Measurements from ENCODE around the gene LSP1. TPM values are rescaled to one million over a fixed set of nuclear protein-coding genes. Genes with fewer than 3 reads are reported as not detected.

LSP1 gene
- total and polyA plus RNA-seq, 5 donors = 7.6 to 18.3 (median 13.8) TPM

- no peak overlapping the region for H3K4me3 ChIP-seq (ENCODE audit: low read length)
- intact Hi-C loops (cut with DNase I) = loop anchor here in 1 of 4 donors (10.0 kb wide), 1 partner anchor 62 kb away; the partner anchor contains the start of gene TNNT3
These were observed 510 bp upstream of the LSP1 start for GRCh38 chr11:1852271-1852876.

GRCh38 chr11:1853376-1854131, 670 bp downstream of the LSP1 start:
- Histone ChIP-seq H3K4me3 (ENCODE audit: low read length) (no peak overlapping the region), H3K27me3 (ENCODE audit: control insufficient read depth, insufficient read depth) (no peaks in the 10 kb centered on the region), H3K27ac (ENCODE audit: low read length) (no peak overlapping the region), H3K9me3 (ENCODE audit: control insufficient read depth, low read length) (no peaks in the 10 kb centered on the region), H3K4me1 (ENCODE audit: control insufficient read depth, insufficient read depth, low read length) (no peaks in the 10 kb centered on the region)
- WGBS = 90% methylated on average over 19 of the region's 19 CpGs
- DNase-seq (peak in 1 of 3 donors; percentile 27), ATAC-seq (no peak)
- intact Hi-C loops (cut with DNase I) = loop anchor here in 1 of 4 donors (10.0 kb wide), 1 partner anchor 61 kb away; the partner anchor contains the start of gene TNNT3

More at GRCh38 chr11:1852271-1852876, 510 bp upstream of the LSP1 start:
- ATAC-seq (no peak), DNase-seq (peak in 1 of 3 donors; percentile 49)
- Histone ChIP-seq H3K27me3 (ENCODE audit: control insufficient read depth, insufficient read depth) (no peaks in the 10 kb centered on the region), H3K4me1 (ENCODE audit: control insufficient read depth, insufficient read depth, low read length) (no peaks in the 10 kb centered on the region), H3K9me3 (ENCODE audit: control insufficient read depth, low read length) (no peaks in the 10 kb centered on the region), H3K27ac (ENCODE audit: low read length) (no peak overlapping the region)
- WGBS = 88% methylated on average over 25 of the region's 25 CpGs

DNA sequence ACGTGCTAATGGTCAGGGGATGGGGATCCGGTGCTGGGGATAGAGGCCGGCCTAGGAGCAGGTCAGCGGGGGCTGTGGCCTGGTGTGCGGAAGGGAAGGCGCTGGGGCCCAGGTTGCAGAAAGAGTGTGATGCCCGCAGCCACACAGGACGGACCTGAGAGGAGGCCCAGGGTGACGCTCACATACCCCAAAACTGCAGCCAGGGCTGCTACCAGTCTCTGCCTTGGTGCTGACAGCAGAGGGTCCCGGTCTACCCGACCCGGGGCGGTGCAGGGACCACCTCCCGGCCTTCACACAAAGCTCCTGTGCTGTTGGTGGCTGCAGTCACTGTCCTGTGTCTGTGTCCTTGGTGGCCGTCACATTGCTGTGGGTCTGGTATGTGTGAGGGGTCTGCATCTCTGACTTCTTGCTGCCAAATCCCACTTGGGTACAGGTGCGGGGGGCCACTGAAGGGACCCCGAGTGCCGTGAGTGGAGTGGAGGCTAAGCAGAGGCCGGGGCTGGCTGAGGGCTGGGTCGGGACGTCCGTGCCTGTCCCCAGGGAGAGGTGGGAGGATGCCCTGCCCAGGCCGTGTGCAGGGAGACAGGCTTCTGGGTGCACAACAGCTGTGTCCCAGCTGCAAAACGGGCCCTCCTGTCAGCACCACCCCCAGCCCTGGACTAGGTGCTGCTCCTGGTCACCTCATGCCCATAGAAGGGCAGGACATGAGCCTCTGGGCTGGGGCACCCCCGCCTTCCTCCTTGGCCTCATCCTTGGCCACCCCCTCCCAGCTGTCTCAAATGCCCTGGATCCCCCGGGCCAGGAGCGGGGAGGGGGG, 1.5 kb downstream of the LSP1 start:
- intact Hi-C loops (cut with DNase I) = loop anchor here in 1 of 4 donors (10.0 kb wide), 1 partner anchor 60 kb away; the partner anchor contains the start of gene TNNT3
- Histone ChIP-seq H3K4me3 (ENCODE audit: low read length) (no peak overlapping the region), H3K4me1 (ENCODE audit: control insufficient read depth, insufficient read depth, low read length) (no peaks in the 10 kb centered on the region), H3K27ac (ENCODE audit: low read length) (no peak overlapping the region), H3K27me3 (ENCODE audit: control insufficient read depth, insufficient read depth) (no peaks in the 10 kb centered on the region), H3K9me3 (ENCODE audit: control insufficient read depth, low read length) (no peaks in the 10 kb centered on the region)
- no peak for ATAC-seq
- DNase-seq = peak in 1 of 3 donors; percentile 26
- 75% methylated on average over 27 of the region's 27 CpGs for WGBS

DNA sequence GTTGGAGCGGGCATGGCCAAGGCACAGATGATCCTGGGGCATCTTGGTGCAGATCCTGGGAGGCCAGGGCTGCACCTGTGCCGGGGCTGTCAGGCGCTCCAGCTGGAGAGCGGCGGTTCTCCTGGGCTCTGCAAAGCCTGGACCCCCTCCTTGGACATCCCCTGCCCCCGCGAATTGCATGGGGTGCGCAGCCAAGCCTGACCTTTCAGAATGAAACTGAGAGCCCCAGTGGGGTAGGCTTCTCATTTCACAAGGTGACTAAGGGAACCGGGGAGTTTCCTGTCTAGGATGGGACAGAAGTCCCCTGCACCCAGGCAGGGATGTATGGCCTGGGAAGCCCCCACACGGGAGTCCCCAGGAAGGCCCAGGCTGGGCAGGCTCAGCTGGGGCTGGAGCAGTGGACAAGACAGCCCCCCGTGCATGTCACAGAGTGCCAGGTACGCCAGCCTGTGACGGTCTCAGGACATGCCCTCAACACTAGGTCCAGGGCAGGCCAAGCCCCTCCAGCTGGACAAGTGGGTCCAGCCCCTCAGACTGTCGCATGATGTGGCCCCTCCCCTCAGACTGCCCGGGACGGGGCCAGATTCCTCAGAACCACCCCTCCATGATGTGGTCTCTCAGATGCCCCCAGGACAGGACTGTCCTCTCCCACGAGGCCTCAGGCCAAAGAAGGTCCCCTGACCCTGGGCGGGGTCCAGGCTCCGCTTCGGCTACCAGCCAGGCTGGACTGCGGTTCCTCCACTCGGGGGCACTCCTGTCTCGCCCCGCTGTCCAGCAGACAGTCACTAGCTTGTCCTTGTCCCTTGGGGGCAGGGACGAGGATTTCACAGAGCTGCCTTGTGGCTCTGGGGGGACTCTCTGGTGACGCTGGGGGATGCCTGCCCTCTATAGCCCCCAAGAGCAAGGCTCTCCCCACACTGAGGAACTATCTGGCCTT, 2.3 kb downstream of the LSP1 start:
- Histone ChIP-seq H3K4me1 (ENCODE audit: control insufficient read depth, insufficient read depth, low read length) (no peaks in the 10 kb centered on the region), H3K27me3 (ENCODE audit: control insufficient read depth, insufficient read depth) (no peaks in the 10 kb centered on the region), H3K27ac (ENCODE audit: low read length) (no peak overlapping the region), H3K9me3 (ENCODE audit: control insufficient read depth, low read length) (no peaks in the 10 kb centered on the region), H3K4me3 (ENCODE audit: low read length) (no peak overlapping the region)
- 70% methylated on average over 26 of the region's 26 CpGs for WGBS
- intact Hi-C loops (cut with DNase I) = loop anchor here in 1 of 4 donors (10.0 kb wide), 1 partner anchor 60 kb away; the partner anchor contains the start of gene TNNT3
- DNase-seq (peak in 2 of 3 donors; percentile 36 to 50), ATAC-seq (no peak)

DNA sequence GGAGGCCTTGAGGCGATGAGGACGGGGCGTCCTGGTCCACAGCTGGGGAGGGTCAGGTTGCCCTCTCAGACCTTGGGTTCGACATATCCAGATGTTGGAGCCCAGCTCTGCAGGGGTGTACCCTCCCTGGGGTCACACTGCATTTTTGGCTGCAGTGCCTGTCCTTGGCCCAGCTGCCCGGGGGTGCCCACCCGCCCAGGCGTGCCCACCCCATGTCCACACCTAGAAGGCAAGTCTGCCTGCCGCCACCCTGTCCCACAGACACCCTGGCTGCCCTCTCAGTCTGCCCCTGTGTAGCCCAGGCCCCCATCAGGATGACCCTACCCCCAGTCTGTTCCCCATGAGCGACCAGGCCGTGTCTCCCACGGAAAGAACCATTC, 3.0 kb downstream of the LSP1 start:
- Histone ChIP-seq H3K4me1 (ENCODE audit: control insufficient read depth, insufficient read depth, low read length) (no peaks in the 10 kb centered on the region), H3K4me3 (ENCODE audit: low read length) (no peak overlapping the region), H3K9me3 (ENCODE audit: control insufficient read depth, low read length) (no peaks in the 10 kb centered on the region), H3K27me3 (ENCODE audit: control insufficient read depth, insufficient read depth) (no peaks in the 10 kb centered on the region), H3K27ac (ENCODE audit: low read length) (no peak overlapping the region)
- DNase-seq (peak in 2 of 3 donors; percentile 18 to 37), ATAC-seq (no peak)
- WGBS = 92% methylated on average over 11 of the region's 11 CpGs
- intact Hi-C loops (cut with DNase I) = loop anchor here in 1 of 4 donors (10.0 kb wide), 1 partner anchor 59 kb away; the partner anchor contains the start of gene TNNT3

DNA sequence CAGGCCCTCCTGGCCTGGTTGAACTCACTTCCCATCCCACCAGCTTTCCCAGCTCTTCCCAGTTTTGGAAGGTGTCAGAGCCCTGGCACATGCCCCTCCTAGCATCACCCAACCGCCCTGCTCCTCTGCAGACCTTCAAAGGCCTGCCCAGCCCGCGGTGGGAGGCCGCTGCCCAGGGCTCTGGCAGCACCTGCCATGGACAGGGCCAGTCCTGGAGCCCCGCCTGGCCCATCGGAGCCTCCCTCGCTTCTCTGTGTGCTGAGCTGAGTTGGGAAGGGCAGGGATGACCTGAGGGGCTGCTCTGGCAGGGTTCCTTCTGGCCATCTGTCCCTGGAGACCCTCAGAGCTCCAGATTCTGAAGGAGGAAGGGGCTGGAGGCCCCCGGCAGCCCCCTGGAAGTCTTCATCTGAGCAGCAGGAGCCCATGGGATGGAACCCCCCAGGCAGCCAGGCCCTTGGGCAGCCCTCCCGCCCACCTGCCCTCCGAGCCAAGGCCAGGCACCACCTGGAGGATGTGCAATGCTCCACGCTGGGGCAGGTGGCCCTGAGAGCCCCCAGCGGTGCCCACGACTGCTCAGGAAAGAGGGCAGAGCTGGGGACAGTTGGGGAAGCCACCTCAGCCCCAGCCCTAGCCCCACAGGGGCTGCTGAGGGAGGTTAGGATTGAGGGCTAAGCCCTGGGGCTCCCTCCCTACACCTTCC, 3.6 kb downstream of the LSP1 start:
- Histone ChIP-seq H3K4me3 (ENCODE audit: low read length) (no peak overlapping the region), H3K27ac (ENCODE audit: low read length) (no peak overlapping the region), H3K4me1 (ENCODE audit: control insufficient read depth, insufficient read depth, low read length) (no peaks in the 10 kb centered on the region), H3K9me3 (ENCODE audit: control insufficient read depth, low read length) (no peaks in the 10 kb centered on the region), H3K27me3 (ENCODE audit: control insufficient read depth, insufficient read depth) (no peaks in the 10 kb centered on the region)
- no peak for ATAC-seq
- WGBS = 97% methylated on average over 13 of the region's 13 CpGs
- peak in 2 of 3 donors; percentile 25 to 51 for DNase-seq
- intact Hi-C loops (cut with DNase I) = loop anchor here in 1 of 4 donors (10.0 kb wide), 1 partner anchor 58 kb away; the partner anchor contains the start of gene TNNT3

DNA sequence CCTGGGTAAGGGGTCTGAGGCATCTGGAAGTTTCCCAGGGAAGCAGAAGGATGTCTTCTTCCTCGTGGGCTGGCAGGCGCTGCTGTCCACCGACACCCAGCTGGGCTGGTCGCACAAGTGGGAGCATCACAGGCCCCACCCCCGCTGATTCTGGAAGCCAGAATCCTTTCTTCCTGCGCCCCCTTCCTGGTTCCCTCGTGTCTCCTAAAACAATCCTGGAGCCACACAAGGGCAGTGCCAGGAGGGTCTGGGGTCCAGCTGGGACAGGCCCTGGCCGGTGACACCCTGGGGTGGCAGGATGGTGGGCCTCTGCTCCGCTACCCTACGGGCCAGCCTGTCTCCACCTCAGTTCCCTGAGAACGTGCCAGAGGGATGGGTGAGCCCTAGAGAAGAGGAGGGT, 4.2 kb downstream of the LSP1 start:
- no peaks in the 10 kb centered on the region for H3K4me1 ChIP-seq (ENCODE audit: control insufficient read depth, insufficient read depth, low read length)
- peak in 2 of 3 donors; percentile 40 to 54 for DNase-seq
- no peak overlapping the region for H3K27ac ChIP-seq (ENCODE audit: low read length)
- H3K9me3 ChIP-seq (ENCODE audit: control insufficient read depth, low read length) = no peaks in the 10 kb centered on the region
- H3K27me3 ChIP-seq (ENCODE audit: control insufficient read depth, insufficient read depth) = no peaks in the 10 kb centered on the region
- WGBS = 85% methylated on average over 11 of the region's 11 CpGs
- H3K4me3 ChIP-seq (ENCODE audit: low read length) = no peak overlapping the region
- intact Hi-C loops (cut with DNase I) = loop anchor here in 1 of 4 donors (10.0 kb wide), 1 partner anchor 58 kb away; the partner anchor contains the start of gene TNNT3
- ATAC-seq = no peak

GRCh38 chr11:1858154-1858553, 5.3 kb downstream of the LSP1 start:
- peak in 2 of 3 donors; percentile 68 for DNase-seq
- Histone ChIP-seq H3K4me3 (ENCODE audit: low read length) (no peak overlapping the region), H3K4me1 (ENCODE audit: control insufficient read depth, insufficient read depth, low read length) (peaks cover 2% of the 10 kb centered on the region), H3K9me3 (ENCODE audit: control insufficient read depth, low read length) (no peaks in the 10 kb centered on the region), H3K27ac (ENCODE audit: low read length) (no peak overlapping the region), H3K27me3 (ENCODE audit: control insufficient read depth, insufficient read depth) (no peaks in the 10 kb centered on the region)
- 90% methylated on average over 9 of the region's 9 CpGs for WGBS
- intact Hi-C loops (cut with DNase I) = loop anchor here in 1 of 4 donors (10.0 kb wide), 1 partner anchor 57 kb away; the partner anchor contains the start of gene TNNT3
- ATAC-seq = no peak

- DNase-seq (no peak), ATAC-seq (no peak)
- no peak overlapping the region for H3K27ac ChIP-seq (ENCODE audit: low read length)
- no peaks in the 10 kb centered on the region for H3K9me3 ChIP-seq (ENCODE audit: control insufficient read depth, low read length)
- intact Hi-C loops (cut with DNase I) = loop anchor here in 1 of 4 donors (10.0 kb wide), 1 partner anchor 56 kb away; the partner anchor contains the start of gene TNNT3
- H3K4me1 ChIP-seq (ENCODE audit: control insufficient read depth, insufficient read depth, low read length) = peaks cover 4% of the 10 kb centered on the region
- 80% methylated on average over 7 of the region's 7 CpGs for WGBS
- H3K4me3 ChIP-seq (ENCODE audit: low read length) = no peak overlapping the region
- H3K27me3 ChIP-seq (ENCODE audit: control insufficient read depth, insufficient read depth) = no peaks in the 10 kb centered on the region
These were observed 5.7 kb downstream of the LSP1 start for GRCh38 chr11:1858576-1858975.

Data from right cardiac atrium (tissue), 5 donors.